Gastrocnemius medialis (tissue), 4 donors: ENCODE data around the gene AIF1L.

Source experiments
- CTCF ChIP-seq, 5 experiments: fragments of 450-650 bp in 3 of 5; fragments of 200-600 bp in 2 of 5; sonication (generic) in 2 of 5; IDR thresholded peaks in 4 of 5; conservative IDR thresholded peaks in 1 of 5; 1 replicate in 4 of 5; 2 replicates in 1 of 5; pipeline ENCODE4 v1.5.1; 2016 to 2019; ENCODE audit warnings: antibody characterized with exemption in 5 of 5, mild to moderate bottlenecking in 3 of 5, moderate library complexity in 3 of 5
- POLR2A ChIP-seq, 2 donors: fragments of 450-650 bp; IDR thresholded peaks; one replicate each; pipeline ENCODE4 v1.6.1; 2017; ENCODE audit warnings: antibody characterized with exemption in 2 of 2, mild to moderate bottlenecking in 2 of 2, moderate library complexity in 2 of 2

GRCh38 chr9:131125038-131125287, 28.6 kb downstream of the AIF1L start:
- no peak for TF ChIP-seq CTCF (IDR thresholded peaks at IDR 0.05 in 4 of 5, conservative IDR thresholded peaks at IDR 0.05 in 1 of 5)
- TF ChIP-seq POLR2A (IDR thresholded peaks at IDR 0.05): no peak
